ENCODE measurements around the gene PRR20G.

The PRR20G gene

DNA sequence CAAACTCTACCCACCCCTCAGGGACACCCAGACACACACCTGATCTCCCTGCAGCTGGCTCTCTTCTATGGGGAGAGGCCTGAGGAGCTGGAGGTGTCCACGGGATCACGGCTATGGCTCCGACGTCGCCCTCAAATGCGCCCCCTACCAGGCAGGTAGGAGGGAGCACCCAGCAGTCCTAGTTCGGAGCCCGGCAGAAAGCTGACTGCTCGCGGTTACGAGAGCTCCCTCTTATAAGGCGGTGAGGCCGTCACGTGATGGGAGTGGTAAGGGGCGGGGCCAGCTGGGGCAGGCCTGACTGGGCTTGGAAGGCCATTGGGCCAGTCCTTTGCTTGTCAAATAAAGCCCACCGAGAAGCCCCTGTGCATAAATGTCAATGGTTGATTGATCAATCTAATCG lies at the start of gene PRR20G:
Gene PRR20G (minus strand): TSS at position 207 of the 400 bp plus-strand sequence. CDS start 681 bp downstream, outside the sequence.
- TF ChIP-seq, protein P1, sequence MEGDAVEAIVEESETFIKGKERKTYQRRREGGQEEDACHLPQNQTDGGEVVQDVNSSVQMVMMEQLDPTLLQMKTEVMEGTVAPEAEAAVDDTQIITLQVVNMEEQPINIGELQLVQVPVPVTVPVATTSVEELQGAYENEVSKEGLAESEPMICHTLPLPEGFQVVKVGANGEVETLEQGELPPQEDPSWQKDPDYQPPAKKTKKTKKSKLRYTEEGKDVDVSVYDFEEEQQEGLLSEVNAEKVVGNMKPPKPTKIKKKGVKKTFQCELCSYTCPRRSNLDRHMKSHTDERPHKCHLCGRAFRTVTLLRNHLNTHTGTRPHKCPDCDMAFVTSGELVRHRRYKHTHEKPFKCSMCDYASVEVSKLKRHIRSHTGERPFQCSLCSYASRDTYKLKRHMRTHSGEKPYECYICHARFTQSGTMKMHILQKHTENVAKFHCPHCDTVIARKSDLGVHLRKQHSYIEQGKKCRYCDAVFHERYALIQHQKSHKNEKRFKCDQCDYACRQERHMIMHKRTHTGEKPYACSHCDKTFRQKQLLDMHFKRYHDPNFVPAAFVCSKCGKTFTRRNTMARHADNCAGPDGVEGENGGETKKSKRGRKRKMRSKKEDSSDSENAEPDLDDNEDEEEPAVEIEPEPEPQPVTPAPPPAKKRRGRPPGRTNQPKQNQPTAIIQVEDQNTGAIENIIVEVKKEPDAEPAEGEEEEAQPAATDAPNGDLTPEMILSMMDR (IDR thresholded peaks at IDR 0.05) = no peak
- DNase-seq (ENCODE audit: low spot score) = no peak
- Histone ChIP-seq H3K27ac (no peak within 1 kb of the TSS), H3K4me3 (no peak within 1 kb of the TSS)

DNA sequence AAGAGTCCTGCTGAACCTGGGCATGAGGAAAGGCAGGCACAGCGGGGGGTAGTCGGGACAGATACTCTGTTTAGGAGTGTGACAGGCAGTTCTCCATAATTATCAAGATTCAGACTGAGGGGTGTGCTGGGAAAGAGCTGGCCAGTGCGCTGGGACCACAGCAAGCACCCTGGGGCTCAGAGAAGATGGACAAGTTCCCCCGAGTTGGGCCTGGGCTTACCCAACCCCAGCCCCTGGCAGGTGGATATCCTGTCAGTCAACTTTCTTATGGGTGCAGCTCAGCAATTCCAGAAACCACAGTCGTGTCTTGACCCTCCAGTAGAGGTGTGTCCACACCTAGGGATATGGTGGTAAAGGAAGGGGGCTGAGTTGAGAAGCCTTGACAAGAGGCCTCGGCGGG lies 49.2 kb upstream of the PRR20G start:
- no peak overlapping the region for H3K27ac ChIP-seq
- DNase-seq (ENCODE audit: low spot score) = no peak
- H3K4me3 ChIP-seq = no peak overlapping the region
- TF ChIP-seq, protein P1 (IDR thresholded peaks at IDR 0.05) = no peak

DNA sequence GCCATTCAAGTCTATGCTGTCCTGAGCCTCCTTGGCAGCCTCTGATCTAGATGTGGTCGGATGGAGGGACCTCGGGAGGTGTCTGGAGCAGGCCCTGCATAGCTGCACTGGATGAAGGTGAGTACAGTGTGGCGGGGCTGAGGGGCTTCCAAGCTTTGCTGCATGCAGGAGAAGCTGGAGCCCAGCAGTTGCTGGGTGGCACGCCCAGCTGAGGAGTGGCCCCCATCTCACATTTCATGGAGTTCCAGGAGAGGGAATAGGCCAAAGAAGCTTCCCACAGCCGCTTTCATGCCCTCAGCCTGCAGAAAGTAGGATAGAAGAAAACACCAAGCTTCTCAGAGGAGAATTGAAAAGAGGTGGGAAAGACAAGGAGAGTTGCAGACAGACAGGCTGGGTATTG lies 48.3 kb upstream of the PRR20G start:
- TF ChIP-seq, protein P1 (IDR thresholded peaks at IDR 0.05) = no peak
- H3K4me3 ChIP-seq = no peak overlapping the region
- DNase-seq (ENCODE audit: low spot score) = no peak
- H3K27ac ChIP-seq = no peak overlapping the region

DNA sequence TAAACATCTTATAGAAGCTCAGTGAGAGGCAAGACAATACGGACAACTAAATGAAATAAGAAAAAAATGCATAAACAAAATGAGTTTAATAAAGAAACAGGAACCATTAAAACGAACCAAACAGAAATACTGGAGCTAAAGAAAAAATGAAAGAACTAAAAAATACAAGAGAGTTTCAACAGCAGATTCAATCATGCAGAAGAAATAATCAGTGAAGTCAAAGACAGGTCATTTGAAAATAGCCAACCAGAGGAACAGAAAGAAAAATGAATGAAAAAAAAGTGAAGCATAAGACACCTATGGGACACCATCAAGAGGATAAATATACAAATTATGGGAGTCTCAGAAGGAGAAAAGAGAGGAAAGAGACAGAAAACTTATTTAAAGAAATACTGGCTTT lies 42.5 kb upstream of the PRR20G start:
- Histone ChIP-seq H3K27ac (no peak overlapping the region), H3K4me3 (no peak overlapping the region)
- TF ChIP-seq, protein P1 (IDR thresholded peaks at IDR 0.05) = no peak
- no peak for DNase-seq (ENCODE audit: low spot score)

DNA sequence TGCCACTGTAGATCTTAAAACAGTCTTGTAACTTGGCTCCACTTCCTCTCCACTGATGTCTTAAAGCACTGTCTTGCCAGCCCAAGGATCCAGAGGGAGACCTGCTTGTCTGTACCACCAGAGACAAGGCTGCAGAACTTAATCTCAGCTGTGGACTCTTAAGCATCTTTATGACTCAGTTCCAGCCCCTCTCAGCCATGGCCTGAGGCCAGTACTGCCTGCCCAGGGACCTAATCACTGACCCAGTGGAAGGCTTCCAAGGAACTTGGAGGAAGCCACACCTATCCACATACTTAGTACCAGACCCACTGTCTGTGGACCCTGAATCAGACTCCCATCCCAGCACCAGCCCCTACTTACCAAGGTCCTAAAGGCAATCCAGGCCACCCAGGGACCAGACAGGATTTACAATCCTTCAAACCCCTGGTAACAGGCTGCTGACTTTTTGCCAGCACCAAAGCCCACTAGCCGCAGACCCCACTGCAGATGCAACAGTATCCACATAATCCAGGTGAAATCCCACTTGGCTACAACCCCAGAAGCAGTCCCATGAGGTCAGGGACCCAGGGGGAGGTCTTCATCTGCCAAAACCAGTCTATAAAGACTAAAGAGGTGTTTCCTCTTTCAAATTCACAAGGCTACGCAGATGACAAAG lies 41.9 kb upstream of the PRR20G start:
- no peak for DNase-seq (ENCODE audit: low spot score)
- Histone ChIP-seq H3K4me3 (no peak overlapping the region), H3K27ac (no peak overlapping the region)
- TF ChIP-seq, protein P1 (IDR thresholded peaks at IDR 0.05) = no peak

DNA sequence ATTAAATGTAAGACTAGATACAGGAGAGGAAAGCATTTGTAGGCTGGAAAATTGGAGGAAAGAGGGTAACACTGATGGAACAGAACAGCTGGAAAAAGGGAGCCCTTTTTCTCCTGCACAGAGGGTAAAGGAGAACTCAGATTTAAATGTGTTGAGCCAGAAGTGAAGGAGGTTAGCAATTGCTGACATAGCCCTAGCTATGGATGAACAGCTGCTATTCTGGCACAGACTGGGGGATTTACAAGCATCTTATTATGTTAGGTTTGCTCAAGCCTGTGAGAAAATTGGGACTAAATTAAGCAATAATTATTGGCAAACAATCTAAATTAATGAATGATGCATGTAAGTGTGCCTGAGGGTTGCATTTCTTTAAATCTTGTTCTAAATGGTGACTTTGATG lies 40.6 kb upstream of the PRR20G start:
- TF ChIP-seq, protein P1 (IDR thresholded peaks at IDR 0.05) = no peak
- H3K4me3 ChIP-seq = no peak overlapping the region
- no peak overlapping the region for H3K27ac ChIP-seq
- DNase-seq (ENCODE audit: low spot score) = no peak

DNA sequence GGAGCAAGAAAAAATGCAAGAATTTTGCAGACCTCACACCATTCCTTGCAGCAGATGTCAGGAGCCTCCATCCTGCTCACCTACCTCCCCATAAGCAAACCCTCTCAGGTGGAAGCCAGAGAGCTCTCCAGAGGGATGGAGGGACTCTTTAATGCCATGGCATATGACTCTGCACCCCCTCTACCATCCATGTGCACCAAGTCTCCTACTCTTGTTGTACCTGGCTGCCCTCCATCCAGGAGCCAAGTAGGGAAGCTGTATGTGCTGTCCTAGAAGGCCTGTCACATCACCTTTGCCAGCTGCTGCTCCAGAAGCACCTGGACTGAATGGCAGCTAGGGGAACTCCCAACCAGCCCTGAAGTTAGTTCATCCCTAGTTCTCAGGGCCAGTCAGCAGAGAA lies 38.5 kb upstream of the PRR20G start:
- DNase-seq (ENCODE audit: low spot score) = no peak
- no peak overlapping the region for H3K27ac ChIP-seq
- no peak overlapping the region for H3K4me3 ChIP-seq
- TF ChIP-seq, protein P1 (IDR thresholded peaks at IDR 0.05) = no peak
